Calu3 (cell line): ENCODE measurements around the gene PIK3AP1. TPM values are rescaled to one million over a fixed set of nuclear protein-coding genes. Genes with fewer than 3 reads are reported as not detected.

Experiments used
- BruUV-seq: library from RNA; stranded (reverse); fragments of 400-500 nt; replicated peaks from 2 replicates; lab custom pipeline; 2021; lab: Mats Ljungman, UMichigan
- CTCF ChIA-PET: fragments of 300-600 bp; sonication (Branson Sonifier 250); formaldehyde crosslinking; loops from one replicate; lab custom pipeline; 2022; ENCODE audit warnings: antibody characterized with exemption; lab: Charles Lee
- DNase-seq: peaks from one replicate; pipeline ENCODE4 v3.0.0; 2022
- H3K27ac Mint-ChIP-seq: one replicate; pipeline ENCODE4 v1.8.0; 2022; ENCODE audit warnings: mixed read lengths; ENCODE audit not compliant: unreplicated experiment
- H3K27me3 Mint-ChIP-seq: one replicate; pipeline ENCODE4 v1.8.0; 2022; ENCODE audit warnings: mixed read lengths; ENCODE audit not compliant: unreplicated experiment
- H3K36me3 Mint-ChIP-seq: one replicate; pipeline ENCODE4 v1.8.0; 2022; ENCODE audit warnings: mild to moderate bottlenecking, moderate library complexity, mixed read lengths; ENCODE audit not compliant: insufficient read depth, unreplicated experiment
- H3K4me1 Mint-ChIP-seq: one replicate; pipeline ENCODE4 v1.8.0; 2022; ENCODE audit warnings: mild to moderate bottlenecking, low read depth, mixed read lengths; ENCODE audit not compliant: unreplicated experiment
- H3K4me3 Mint-ChIP-seq: one replicate; pipeline ENCODE4 v1.8.0; 2022; ENCODE audit warnings: mild to moderate bottlenecking, low read depth, moderate library complexity, mixed read lengths; ENCODE audit not compliant: unreplicated experiment
- H3K9me3 Mint-ChIP-seq: one replicate; pipeline ENCODE4 v1.8.0; 2022; ENCODE audit warnings: low read depth, mixed read lengths; ENCODE audit not compliant: unreplicated experiment
- CTCF ChIP-seq: fragments of 200-600 bp; IDR thresholded peaks from one replicate; pipeline ENCODE4 v1.8.0; 2022; ENCODE audit warnings: antibody characterized with exemption; ENCODE audit not compliant: unreplicated experiment
- intact Hi-C: fragments of 100-400 bp; cut with micrococcal nuclease; formaldehyde crosslinking; loops from one replicate; pipeline ENCODE4 v1.10.0; 2022; ENCODE audit not compliant: unreplicated experiment
- total RNA-seq: library from RNA; stranded (reverse); gene quantifications from 2 replicates; pipeline ENCODE4 v1.2.3, GENCODE V29; 2022

The PIK3AP1 gene
- total RNA-seq, 1 experiment from 2014 or later, result 117 TPM

- no TSS peak for BruUV-seq
- Mint-ChIP-seq H3K4me1 (peaks cover 31% of the 10 kb centered on the region), H3K27me3 (no peaks in the 10 kb centered on the region), H3K36me3 (peaks cover 25% of the 10 kb centered on the region), H3K4me3 (no peak overlapping the region), H3K27ac (peak overlapping the region; percentile 32), H3K9me3 (no peaks in the 10 kb centered on the region)
- no peak for DNase-seq
- CTCF ChIA-PET, result no interaction called here
- intact Hi-C loops, result no loop called here
- TF ChIP-seq CTCF, result no peak
Measured at GRCh38 chr10:96661632-96662031, 58.7 kb downstream of the PIK3AP1 start.

- H3K4me3 Mint-ChIP-seq, result no peak overlapping the region
- no peaks in the 10 kb centered on the region for H3K9me3 Mint-ChIP-seq
- intact Hi-C loops, result no loop called here
- H3K27me3 Mint-ChIP-seq, result no peaks in the 10 kb centered on the region
- no TSS peak for BruUV-seq
- no peak for DNase-seq
- H3K27ac Mint-ChIP-seq, result no peak overlapping the region
- peaks cover 26% of the 10 kb centered on the region for H3K4me1 Mint-ChIP-seq
- H3K36me3 Mint-ChIP-seq, result peaks cover 34% of the 10 kb centered on the region
- no peak for TF ChIP-seq CTCF
- CTCF ChIA-PET, result interaction anchor here (0.6 kb wide), 1 partner anchor 318 kb away, joined by 4 read pairs; no protein-coding TSS in a partner anchor
Measured at GRCh38 chr10:96660297-96660696, 60.0 kb downstream of the PIK3AP1 start.

DNA sequence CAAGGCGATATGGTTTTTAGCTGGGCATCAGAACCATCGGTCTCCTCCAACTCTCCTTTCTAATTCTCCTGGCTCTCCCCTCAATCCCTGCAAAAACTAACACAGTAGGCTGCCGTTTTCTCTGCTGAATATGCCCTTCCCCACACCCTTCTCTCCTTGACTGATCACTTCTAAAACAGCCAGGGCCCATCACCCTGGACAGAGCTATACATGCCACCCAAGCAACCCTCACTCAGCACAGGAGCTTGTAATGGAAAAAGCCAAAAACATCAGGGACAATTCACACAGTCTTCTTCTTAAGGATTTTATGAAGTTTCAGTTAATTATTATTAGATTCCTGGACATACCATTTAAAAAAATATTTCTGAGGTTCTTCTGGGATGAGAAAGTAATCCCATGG is 61.5 kb downstream of the PIK3AP1 start:
- Mint-ChIP-seq H3K36me3 (peaks cover 38% of the 10 kb centered on the region), H3K27ac (no peak overlapping the region), H3K9me3 (no peaks in the 10 kb centered on the region), H3K27me3 (no peaks in the 10 kb centered on the region), H3K4me3 (no peak overlapping the region), H3K4me1 (peaks cover 17% of the 10 kb centered on the region)
- no TSS peak for BruUV-seq
- intact Hi-C loops, result no loop called here
- TF ChIP-seq CTCF, result no peak
- no peak for DNase-seq
- CTCF ChIA-PET, result no interaction called here

GRCh38 chr10:96657385-96657784 is 62.9 kb downstream of the PIK3AP1 start:
- no peak for TF ChIP-seq CTCF
- CTCF ChIA-PET, result no interaction called here
- no TSS peak for BruUV-seq
- H3K9me3 Mint-ChIP-seq, result no peaks in the 10 kb centered on the region
- peaks cover 17% of the 10 kb centered on the region for H3K4me1 Mint-ChIP-seq
- no peak overlapping the region for H3K27ac Mint-ChIP-seq
- H3K4me3 Mint-ChIP-seq, result no peak overlapping the region
- intact Hi-C loops, result no loop called here
- no peaks in the 10 kb centered on the region for H3K27me3 Mint-ChIP-seq
- no peak for DNase-seq
- H3K36me3 Mint-ChIP-seq, result peaks cover 43% of the 10 kb centered on the region
